Head of caudate nucleus (tissue), 42 donors: ENCODE results near the gene LRRC27.

Source experiments
- DNase-seq, 42 donors: peaks; one replicate each; pipeline versions ENCODE4 v3.0.0 to v3.0.0-alpha.2; 2020 to 2021; ENCODE audit warnings: mixed read lengths in 7 of 42
- intact Hi-C: fragments of 100-400 bp; cut with DNase I; formaldehyde crosslinking; loops from one replicate; pipeline ENCODE4 v1.15.0; 2022

Gene LRRC27

GRCh38 chr10:132400041-132400546 lies 68.1 kb downstream of the LRRC27 start:
- DNase-seq, result peak in 2 of 42 donors; percentile 1 to 4
- intact Hi-C loops, result no loop called here

DNA sequence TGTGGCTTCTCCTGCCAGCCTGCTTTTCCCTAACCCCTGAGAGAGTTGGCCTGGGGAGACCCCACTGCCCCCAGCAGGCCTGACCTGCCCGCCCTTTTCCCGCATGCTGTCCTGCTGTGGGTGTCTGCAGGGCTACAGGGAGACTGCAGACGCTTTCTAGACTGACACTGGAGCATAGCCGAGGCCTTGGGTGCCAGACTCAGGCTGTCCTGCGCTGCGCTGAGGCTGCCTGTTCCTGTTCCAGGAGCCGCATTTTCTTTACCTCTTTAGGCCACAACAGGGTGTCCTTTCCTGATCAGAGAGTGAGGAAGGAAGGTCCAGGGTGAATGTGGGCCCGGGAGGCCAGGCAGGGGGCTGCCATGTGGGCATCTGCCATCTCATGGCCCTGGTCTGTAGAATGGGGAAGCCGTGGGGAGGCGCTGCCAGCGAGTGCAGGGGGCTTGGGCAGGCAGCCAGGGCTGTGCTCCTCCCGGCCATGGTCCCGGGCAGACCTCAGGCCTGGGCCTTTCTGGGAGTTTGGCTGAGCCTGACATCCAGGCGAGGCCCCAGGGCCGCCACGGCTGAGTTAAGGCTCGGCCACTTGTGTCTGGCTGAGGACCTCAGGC lies 68.7 kb downstream of the LRRC27 start:
- intact Hi-C loops, result no loop called here
- DNase-seq, result no peak

- peak in 1 of 42 donors; percentile 1 for DNase-seq
- intact Hi-C loops, result no loop called here
These were observed 69.6 kb downstream of the LRRC27 start for GRCh38 chr10:132401401-132402118.

DNA sequence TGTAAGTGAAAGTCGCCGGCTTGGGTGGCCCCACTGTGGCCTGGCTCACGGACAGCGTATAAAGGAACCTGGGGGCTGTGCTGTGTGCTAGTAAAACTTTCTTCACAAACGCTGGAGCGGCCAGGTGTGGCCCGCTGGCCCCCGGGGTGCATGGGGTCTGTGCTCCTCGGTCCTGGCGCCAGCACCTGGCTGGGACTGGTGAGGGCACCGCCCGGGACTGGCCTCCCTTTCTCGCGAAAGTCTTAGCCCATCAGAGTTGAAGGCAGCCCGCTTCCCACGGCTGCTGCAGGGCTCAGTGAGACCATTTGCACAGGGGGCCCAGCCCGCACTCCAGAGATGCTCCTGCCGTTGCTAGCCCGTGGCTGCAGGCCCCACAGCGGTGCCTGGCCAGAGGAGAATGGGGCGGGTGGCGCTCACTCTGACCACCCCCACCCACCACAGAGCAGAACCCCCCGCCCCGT lies 70.8 kb downstream of the LRRC27 start:
- intact Hi-C loops, result no loop called here
- DNase-seq, result peak in 1 of 42 donors; percentile 1

GRCh38 chr10:132403511-132404168 lies 71.6 kb downstream of the LRRC27 start:
- DNase-seq, result peak in 1 of 42 donors; percentile 1
- intact Hi-C loops, result no loop called here

DNA sequence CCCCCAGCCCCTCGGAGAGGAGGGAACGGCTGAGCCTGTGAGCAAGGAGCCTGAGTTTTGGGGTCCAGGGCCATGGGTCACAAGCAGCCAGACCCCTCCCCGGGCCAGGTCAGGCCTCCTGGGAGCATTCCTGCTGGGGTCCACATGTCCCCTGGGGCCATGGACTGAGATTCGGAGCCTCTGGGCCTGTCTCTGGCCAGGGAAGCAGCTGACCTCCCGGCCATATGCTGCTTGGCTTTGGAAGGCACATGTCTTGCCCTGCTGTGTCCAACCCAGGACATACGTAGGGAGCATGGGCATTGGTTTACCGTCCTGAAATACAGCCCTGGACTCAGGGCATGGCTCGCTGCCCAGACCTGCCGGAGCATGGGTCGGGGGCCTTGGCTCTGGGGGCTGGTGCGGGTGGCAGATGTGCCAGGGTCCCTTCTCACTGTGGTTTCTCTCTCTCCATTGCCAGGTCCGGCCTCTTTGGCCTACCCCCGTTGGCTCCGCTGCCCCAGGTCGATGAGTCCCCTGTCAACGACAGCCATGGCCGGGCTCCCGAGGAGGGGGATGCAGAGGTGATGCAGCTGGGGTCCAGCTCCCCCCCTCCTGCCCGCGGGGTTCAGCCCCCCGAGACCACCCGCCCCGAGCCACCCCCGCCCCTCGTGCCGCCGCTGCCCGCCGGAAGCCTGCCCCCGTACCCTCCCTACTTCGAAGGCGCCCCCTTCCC lies 72.3 kb downstream of the LRRC27 start:
- DNase-seq, result no peak
- intact Hi-C loops, result no loop called here

- intact Hi-C loops, result no loop called here
- no peak for DNase-seq
These were observed 73.0 kb downstream of the LRRC27 start for GRCh38 chr10:132404911-132405462.

GRCh38 chr10:132405463-132405991 lies 73.5 kb downstream of the LRRC27 start:
- intact Hi-C loops, result no loop called here
- DNase-seq, result no peak

DNA sequence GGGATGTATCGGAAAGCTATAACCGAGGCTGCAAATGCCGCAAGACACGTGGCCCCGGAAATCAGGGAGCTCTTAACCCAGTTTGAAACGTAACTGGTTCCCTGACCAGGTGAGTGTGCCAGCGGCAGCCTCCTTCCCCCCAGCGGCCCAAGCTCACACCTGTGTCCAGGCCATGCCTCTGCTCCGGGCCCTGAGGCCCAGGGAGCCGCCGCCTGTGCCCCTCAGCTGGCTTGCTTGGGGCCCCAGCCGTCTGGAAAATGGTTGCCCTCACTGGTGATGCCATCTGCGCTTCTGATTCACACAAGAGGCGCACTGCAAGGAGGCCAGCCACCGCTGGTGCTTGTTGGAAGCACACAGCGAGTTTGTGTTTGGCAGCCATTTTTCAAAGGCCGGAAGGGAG lies 74.2 kb downstream of the LRRC27 start:
- intact Hi-C loops, result no loop called here
- no peak for DNase-seq

DNA sequence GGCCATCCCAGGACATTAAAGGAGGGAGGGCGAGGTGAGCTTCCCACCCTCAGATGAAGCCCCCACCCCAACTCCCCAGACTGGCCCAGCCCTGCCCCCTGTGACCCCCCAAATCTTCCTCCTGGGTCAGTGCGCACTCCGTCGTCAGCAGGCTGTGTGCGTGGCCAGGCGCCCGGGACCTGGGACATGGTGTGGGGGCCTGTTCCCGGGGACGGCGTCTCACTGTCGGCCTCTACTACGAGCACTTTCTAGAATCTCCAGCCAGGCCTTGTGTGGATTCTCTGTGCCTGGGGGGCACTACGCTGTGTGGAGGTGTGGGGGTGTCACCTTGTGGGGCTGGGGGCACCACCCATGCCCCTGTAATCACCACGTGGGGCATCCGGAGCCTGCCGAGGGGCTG lies 74.8 kb downstream of the LRRC27 start:
- intact Hi-C loops, result no loop called here
- no peak for DNase-seq

- DNase-seq, result no peak
- intact Hi-C loops, result no loop called here
These were observed 75.3 kb downstream of the LRRC27 start for GRCh38 chr10:132407243-132407746.

DNA sequence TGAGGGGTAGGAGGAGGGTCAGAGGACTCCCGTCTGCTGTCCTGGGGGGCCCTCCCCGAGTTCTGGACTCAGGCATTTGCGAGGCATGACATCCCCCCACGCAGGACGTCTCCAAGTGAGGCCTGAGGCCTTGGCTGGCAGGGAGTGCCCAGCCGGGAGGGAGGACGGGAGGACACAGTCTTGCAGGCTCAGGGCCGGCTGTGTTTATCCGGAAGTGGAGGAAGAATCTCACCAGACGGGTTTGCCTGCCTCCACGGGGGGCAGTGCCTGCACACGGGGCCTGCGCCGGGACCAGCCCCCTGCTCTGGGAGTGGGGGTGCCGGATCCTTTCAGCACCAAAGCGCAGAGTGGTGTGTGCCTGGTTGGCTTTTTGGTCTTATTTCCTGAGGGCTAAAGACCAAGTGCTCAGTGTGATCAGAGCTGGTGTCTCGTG lies 75.9 kb downstream of the LRRC27 start:
- no peak for DNase-seq
- intact Hi-C loops, result no loop called here

DNA sequence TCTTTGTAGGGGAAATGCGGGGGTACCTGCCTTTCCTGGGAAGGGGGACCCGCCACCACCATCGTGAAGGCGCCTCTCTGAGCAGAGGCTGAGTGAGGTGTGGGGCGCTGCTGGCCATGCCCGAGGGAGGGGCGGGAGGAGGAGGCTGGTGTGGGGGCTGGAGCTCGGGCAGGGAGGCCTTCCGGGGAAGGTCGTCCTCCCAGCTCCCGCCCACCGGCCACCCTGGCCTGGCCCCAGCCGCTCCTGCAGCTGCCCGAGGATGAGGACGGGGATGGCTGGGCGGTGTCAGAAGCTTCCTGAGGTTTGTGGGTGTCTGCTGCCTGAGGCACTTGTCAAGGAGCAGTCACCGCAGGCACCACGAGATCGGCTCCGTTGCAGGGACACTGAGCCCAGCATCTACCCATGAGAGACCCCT lies 76.4 kb downstream of the LRRC27 start:
- intact Hi-C loops, result no loop called here
- DNase-seq, result peak in 13 of 42 donors; percentile 48 to 76 (median 57)

DNA sequence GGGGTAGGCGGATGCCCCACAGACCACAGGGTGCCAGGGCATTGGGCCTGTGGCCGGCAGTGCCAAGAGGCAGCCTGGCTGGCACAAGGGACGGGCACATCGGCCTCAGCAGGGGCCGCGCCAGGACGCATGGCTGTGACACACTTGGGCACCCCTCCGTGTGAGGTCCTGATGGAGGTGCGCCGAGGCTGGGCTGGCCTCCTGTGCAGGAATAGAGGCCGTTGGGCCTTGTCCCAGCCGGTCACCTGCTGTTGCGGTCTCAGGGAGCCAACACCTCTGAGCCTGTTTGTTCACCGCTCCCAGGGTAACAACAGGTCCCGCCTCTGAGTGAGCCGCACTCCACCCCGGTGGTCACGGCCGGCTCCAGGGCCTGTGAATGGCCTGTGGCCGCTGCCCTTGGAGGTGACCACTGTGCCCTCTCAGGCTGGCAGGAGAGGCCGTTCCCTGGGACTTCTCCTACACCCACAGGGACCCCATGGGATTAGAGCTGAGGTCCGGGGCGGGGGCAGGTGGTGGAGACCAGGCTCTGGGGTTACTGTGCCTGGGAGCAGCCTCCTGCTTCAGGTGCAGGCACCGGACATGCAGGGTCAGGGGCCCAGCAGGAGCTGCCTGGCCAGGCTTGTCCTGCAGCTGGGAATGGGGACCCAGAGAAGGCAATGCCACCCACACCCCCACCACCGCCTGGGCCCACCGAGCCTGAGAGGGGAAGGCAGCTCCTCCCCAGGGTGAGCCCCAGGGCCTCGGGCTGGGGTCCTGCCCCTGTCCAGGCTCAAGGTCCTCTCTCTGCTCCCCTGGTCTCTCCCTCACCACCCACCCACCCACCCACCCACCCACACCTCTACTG lies 77.1 kb downstream of the LRRC27 start:
- intact Hi-C loops, result no loop called here
- no peak for DNase-seq

GRCh38 chr10:132409667-132410028 lies 77.7 kb downstream of the LRRC27 start:
- intact Hi-C loops, result no loop called here

GRCh38 chr10:132410056-132410778 lies 78.2 kb downstream of the LRRC27 start:
- intact Hi-C loops, result no loop called here
- DNase-seq, result peak in 4 of 42 donors; percentile 42 to 69 (median 58)

More at GRCh38 chr10:132409667-132410028, 77.7 kb downstream of the LRRC27 start:
- no peak for DNase-seq
